GM12891 (cell line): ENCODE measurements around the gene TRDN.

ENCODE experiments used
- PAX5 ChIP-seq: IDR thresholded peaks from 2 replicates; pipeline ENCODE4 v1.6.1; 2011; ENCODE audit warnings: low read length, moderate library complexity, mild to moderate bottlenecking; ENCODE audit not compliant: insufficient read depth, severe bottlenecking
- POLR2A ChIP-seq: IDR thresholded peaks from 2 replicates; pipeline ENCODE4 v1.6.1; 2011; ENCODE audit warnings: low read depth, low read length, control low read depth
- POLR2AphosphoS5 ChIP-seq: IDR thresholded peaks from 2 replicates; pipeline ENCODE4 v1.6.1; 2011; ENCODE audit warnings: low read depth, low read length, control low read depth
- SPI1 ChIP-seq: IDR thresholded peaks from 2 replicates; pipeline ENCODE4 v1.6.1; 2011; ENCODE audit warnings: low read depth, low read length, control low read depth
- TAF1 ChIP-seq: IDR thresholded peaks from 2 replicates; pipeline ENCODE4 v1.6.1; 2011; ENCODE audit warnings: low read depth, low read length, control low read depth

GRCh38 chr6:123343836-123344235 lies 292.9 kb downstream of the TRDN start:
- TF ChIP-seq POLR2A (no peak), POLR2AphosphoS5 (no peak), TAF1 (no peak), PAX5 (no peak), SPI1 (no peak)
